Esophagus mucosa (tissue), 1 donor: ENCODE results near the gene FBXW4. TPM values are rescaled to one million over a fixed set of nuclear protein-coding genes. Genes with fewer than 3 reads are reported as not detected.
"Not testable (repeated sequence)": the region's sequence is repeated elsewhere in the genome, so short reads cannot be mapped to it uniquely, and the experiment has no call there.

Experiments
- ATAC-seq: fragments of 200-7000 bp; cut with Tn5 transposase; one replicate; pipeline ENCODE4 v1.9.1; 2020
- total RNA-seq: library from RNA; stranded (reverse); gene quantifications from one replicate; pipeline ENCODE4 v1.2.4, GENCODE V29; 2023
- donor health status: DM: yes; HTN: yes; CAD: no.

FBXW4 gene
- total RNA-seq, 1 donor from 2014 or later = 37.1 TPM

- no peak for ATAC-seq
Observed at GRCh38 chr10:101653536-101653935, 41.4 kb downstream of the FBXW4 start.

GRCh38 chr10:101651336-101651735 lies 43.6 kb downstream of the FBXW4 start:
- no peak for ATAC-seq

DNA sequence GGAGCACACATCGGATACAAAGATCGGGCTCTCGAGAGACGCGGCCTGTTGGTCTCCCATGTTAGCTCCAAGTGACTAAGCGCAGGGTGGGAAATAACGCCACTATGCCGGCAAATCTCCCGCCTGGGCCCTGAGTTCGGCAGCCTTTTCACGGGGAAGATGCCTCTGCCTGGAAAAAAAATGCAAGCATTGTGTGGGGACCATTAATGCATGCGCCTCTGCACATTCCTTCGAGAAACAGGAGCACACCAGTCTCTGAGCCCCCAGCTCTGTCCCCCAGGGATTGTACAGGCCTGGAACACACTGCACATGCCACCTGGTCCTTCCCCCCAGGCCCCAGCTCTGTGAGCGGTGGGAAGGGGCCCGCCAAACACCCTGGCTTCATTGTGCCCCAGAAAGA lies 44.1 kb downstream of the FBXW4 start:
- no peak for ATAC-seq

DNA sequence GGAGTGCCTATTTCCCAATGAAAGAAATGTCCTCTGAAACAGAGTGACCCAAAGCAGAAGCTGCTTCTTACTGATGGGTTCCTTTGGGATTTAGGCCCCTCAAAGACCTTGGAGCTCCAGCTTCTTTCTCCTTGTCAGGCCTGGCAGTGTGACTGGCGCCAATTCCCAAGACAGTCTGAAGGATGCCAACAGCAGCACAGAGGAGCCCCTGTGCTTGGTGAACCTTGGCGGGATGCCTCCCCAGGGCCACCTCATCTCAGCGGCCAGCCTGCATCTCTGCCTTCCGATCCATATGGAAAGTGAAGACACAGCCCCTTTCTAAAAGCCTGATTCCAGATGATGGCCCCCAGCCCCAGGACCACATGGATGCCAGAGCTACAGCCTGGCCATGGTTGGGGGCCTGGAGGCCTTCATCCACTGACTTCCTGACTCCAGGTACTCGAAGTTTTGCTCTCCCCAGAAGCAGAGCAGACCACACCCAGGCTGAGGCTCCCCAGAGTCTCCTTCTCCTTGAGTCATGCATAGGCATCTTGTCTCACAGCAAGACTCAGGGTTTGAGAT lies 45.4 kb downstream of the FBXW4 start:
- no peak for ATAC-seq

- ATAC-seq = no peak
Observed at GRCh38 chr10:101647255-101647654, 47.7 kb downstream of the FBXW4 start.

DNA sequence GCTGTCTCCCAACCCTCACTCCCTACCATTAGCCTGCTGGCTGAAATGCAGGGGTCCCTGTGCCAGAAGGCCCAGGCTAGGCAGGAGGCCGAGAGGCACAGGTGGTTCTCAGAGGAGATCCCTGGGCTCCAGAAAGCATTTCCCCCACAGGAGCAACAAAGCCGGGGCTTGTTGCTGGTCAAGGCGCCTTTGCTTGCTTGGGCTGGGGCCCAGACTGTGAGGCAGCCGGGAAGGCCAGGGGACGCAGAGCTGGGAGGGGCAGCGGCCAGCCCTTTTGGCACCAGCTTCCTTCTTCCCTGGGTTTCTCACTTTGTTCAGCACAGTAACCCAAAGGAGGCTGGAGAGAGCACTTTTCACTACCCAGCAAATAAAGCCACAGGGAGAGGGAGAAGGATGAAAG lies 48.6 kb downstream of the FBXW4 start:
- no peak for ATAC-seq

DNA sequence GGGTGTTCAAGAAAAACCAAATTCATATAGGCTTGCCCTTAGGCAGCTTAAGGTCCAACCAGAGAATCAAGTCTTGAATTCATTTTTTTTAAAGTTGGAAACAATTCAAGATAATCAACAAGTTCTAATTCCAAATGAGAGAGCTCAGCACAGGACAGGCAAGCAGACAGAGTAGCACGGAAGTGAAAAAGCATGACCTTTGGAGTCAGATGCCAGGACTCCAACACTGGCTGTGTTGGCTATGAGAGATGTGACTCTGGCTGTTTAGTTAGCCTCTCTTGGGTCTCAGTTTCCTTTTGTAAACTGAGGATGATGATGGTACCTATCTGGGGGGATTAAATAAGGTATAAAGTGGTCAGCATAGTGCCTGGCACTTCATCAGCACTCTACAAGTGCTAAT lies 49.3 kb downstream of the FBXW4 start:
- ATAC-seq = no peak

- ATAC-seq = no peak
Observed at GRCh38 chr10:101644002-101644401, 51.0 kb downstream of the FBXW4 start.

GRCh38 chr10:101643546-101643945 lies 51.4 kb downstream of the FBXW4 start:
- ATAC-seq = no peak

GRCh38 chr10:101639141-101639900 lies 55.6 kb downstream of the FBXW4 start:
- ATAC-seq = no peak

GRCh38 chr10:101633510-101633909 lies 61.5 kb downstream of the FBXW4 start:
- not testable (repeated sequence) for ATAC-seq

DNA sequence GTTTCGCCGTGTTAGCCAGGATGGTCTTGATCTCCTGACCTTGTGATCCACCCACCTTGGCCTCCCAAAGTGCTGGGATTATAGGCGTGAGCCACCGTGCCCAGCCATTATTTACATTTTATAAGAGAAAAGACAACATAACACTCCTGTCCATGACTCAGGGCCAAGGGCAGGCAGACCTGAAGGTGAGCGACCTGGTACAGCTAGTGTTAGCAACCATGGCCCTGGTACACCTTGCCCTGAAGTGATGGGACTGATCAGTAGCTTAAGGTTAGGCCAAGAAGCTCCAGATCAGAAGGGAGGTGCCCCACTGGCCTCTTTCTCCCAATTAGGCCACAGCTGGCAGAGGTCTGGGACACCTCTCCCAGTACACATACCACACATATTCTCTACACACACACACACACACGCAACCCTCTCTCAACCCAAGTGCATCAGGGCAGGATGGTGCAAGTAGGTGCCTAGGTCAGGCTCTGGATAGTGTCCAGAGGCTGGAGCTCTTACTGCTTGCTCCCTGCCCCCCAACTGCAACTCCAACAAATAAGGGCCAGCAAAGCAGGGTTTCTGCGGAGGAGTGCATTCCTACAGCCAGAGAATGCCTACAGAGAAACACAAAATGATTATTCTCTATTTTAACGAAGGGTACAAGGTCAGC lies 63.0 kb downstream of the FBXW4 start:
- peak; percentile 8 for ATAC-seq

- ATAC-seq = no peak
Observed at GRCh38 chr10:101630633-101630920, 64.4 kb downstream of the FBXW4 start.

DNA sequence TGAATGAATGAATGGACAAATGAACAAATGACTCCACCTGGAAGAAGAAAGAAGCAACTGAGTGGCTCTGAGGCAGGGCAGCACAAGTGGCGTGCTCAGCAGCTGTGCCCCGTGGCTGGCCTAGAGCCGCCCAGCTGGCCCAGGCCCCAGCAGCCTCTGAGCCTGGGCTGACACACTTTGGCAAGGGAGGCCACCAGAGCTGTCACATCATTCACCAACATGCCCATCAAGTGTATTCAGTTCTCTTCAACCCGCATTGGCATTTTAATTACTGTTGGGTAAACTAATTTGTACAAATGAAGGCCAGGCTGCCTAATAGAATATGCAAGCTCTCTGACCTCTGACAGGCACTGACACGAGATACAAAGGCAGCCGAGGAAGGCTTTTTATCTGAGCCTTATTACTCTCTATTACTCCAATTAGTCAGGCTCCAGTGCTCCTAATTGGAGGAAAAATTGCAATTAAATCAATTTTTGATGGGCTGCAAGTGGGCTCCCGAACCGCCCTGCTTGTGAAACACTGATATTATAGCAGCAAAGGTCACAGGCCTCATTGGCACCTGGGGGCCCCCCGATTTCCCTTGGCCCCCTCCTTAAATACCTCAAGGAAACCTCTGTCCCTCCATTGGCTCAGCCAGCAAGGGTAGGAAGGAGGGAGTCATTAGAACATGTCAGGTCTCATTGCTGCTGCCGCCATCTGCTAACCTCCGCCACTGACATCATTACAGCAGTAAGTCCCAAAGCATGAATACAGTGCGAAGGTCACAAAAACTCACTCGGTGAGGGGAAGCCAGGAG lies 64.9 kb downstream of the FBXW4 start:
- no peak for ATAC-seq

GRCh38 chr10:101625821-101626412 lies 69.1 kb downstream of the FBXW4 start:
- ATAC-seq = peak; percentile 54

DNA sequence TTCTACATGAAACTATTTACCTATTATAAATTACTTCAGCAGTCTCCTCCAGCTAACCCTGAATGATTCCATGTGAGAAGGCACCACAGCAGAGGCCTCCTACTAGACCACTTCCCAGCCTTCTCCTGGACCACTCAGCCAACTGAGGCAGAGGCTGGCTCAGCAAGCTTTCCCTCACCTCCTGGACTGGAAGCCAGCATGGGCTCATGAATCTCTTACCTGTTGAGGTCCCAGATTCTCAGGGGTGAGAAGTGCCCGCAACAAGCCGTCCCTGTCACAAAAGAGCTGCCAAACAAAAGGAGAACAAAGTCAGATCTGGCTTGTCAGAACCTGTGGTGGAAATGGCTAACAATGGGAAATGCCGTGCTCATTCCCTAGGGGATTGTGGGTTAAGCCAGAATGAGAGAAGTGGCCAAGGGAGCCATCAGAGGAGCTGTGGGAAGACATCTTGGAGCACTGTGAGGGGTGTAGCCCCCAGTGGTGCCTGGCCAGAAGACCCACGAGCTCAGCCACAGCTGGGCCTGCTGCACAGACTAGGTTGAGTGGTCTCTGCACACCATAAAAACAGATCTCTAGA lies 70.4 kb downstream of the FBXW4 start:
- ATAC-seq = peak; percentile 29

GRCh38 chr10:101623528-101623927 lies 71.4 kb downstream of the FBXW4 start:
- no peak for ATAC-seq

DNA sequence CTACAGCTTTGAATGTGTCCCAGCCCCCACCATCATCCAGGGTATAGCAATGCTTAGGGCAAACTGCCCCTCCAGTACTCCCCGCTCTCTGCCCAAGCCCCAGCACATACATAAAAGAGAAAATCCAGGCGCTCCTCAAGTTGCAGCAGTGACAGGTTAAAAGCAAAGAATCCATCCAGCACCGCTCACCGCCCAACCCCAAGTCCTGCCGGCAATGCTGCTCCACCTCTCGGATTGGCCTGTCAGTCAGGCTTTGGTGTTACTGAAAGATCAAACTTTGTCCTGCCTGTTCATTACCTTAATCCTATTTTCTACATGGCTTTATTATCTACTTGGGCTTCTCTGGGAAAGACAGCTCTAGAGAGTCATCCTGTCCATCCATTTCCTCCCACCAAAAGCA lies 75.0 kb downstream of the FBXW4 start:
- ATAC-seq = no peak

DNA sequence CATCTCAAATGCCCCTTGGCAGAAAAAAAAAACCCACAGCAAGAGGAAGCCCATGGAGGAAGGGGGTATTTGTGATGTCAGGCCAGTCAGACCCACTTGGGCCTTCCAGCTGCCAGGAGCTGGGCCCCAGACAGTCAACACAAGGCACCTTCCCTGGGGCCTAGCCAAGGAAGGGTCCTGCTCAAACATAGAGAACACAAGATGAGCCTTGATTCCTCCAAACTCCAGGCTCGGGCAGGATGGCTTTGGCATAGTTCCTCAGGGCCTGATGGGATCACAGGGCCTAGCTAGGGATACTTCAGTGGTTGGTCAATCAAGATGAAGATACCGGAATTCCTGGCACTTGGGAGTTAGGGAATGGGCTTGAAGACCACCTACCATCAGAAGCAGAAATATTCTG lies 76.1 kb downstream of the FBXW4 start:
- ATAC-seq = no peak

GRCh38 chr10:101617824-101618568 lies 77.0 kb downstream of the FBXW4 start:
- ATAC-seq = no peak

GRCh38 chr10:101617102-101617823 lies 77.7 kb downstream of the FBXW4 start:
- no peak for ATAC-seq
